Neuronal stem cell (in vitro differentiated cells): Measurements from ENCODE around the gene MANBA.

ENCODE experiments used
- DNase-seq: peaks from one replicate; pipeline ENCODE4 v3.0.0-alpha.2; 2013; ENCODE audit warnings: low spot score
- H2AFZ ChIP-seq: one replicate; pipeline ENCODE4 v1.6.1; 2013; ENCODE audit warnings: mild to moderate bottlenecking, low read length, inconsistent platforms
- H2AK5ac ChIP-seq: 2 replicates; pipeline ENCODE4 v1.6.1; 2013; ENCODE audit warnings: low read depth, mild to moderate bottlenecking, inconsistent platforms, low read length, moderate library complexity, mixed read lengths
- H2BK120ac ChIP-seq: 2 replicates; pipeline ENCODE4 v1.6.1; 2013; ENCODE audit warnings: low read depth, mild to moderate bottlenecking, inconsistent platforms, low read length, moderate library complexity, mixed read lengths
- H2BK12ac ChIP-seq: one replicate; pipeline ENCODE4 v1.6.1; 2013; ENCODE audit warnings: low read length, inconsistent platforms
- H2BK15ac ChIP-seq: 2 replicates; pipeline ENCODE4 v1.6.1; 2013; ENCODE audit warnings: mild to moderate bottlenecking, low read length, inconsistent platforms, mixed read lengths
- H2BK5ac ChIP-seq: one replicate; pipeline ENCODE4 v1.6.1; 2013; ENCODE audit warnings: inconsistent platforms, mild to moderate bottlenecking, low read length, moderate library complexity
- H3K14ac ChIP-seq: one replicate; pipeline ENCODE4 v1.6.1; 2013; ENCODE audit warnings: low read length, inconsistent platforms
- H3K18ac ChIP-seq: 2 replicates; pipeline ENCODE4 v1.6.1; 2013; ENCODE audit warnings: low read length, inconsistent platforms
- H3K23ac ChIP-seq: 2 replicates; pipeline ENCODE4 v1.6.1; 2013; ENCODE audit warnings: low read depth, mild to moderate bottlenecking, mixed read lengths, low read length, inconsistent platforms; ENCODE audit not compliant: poor library complexity
- H3K27ac ChIP-seq: replicated peaks from 3 replicates; pipeline ENCODE4 v1.5.1; 2013; ENCODE audit warnings: low read length, inconsistent platforms
- H3K27me3 ChIP-seq, 3 experiments: 2 replicates each; pipeline ENCODE4 v1.6.1; 2013; ENCODE audit warnings: low read length in 3 of 3, mild to moderate bottlenecking in 2 of 3, inconsistent platforms in 1 of 3, low read depth in 1 of 3, mixed read lengths in 1 of 3, moderate library complexity in 1 of 3; ENCODE audit not compliant: control insufficient read depth in 3 of 3, insufficient read depth in 3 of 3
- H3K36me3 ChIP-seq, 2 donors: replicated peaks in 1 of 2; 2 replicates each; pipeline ENCODE4 v1.6.1; 2013; ENCODE audit warnings: low read length in 2 of 2; ENCODE audit not compliant: control insufficient read depth in 2 of 2, insufficient read depth in 2 of 2
- H3K4ac ChIP-seq: 2 replicates; pipeline ENCODE4 v1.6.1; 2013; ENCODE audit warnings: inconsistent platforms, mild to moderate bottlenecking, low read length, moderate library complexity
- H3K4me1 ChIP-seq, 2 donors: 1 replicate in 1 of 2; 2 replicates in 1 of 2; pipeline ENCODE4 v1.6.1; 2013; ENCODE audit warnings: low read length in 2 of 2, low read depth in 1 of 2; ENCODE audit not compliant: control insufficient read depth in 2 of 2, insufficient read depth in 1 of 2
- H3K4me2 ChIP-seq: one replicate; pipeline ENCODE4 v1.6.1; 2013; ENCODE audit warnings: mild to moderate bottlenecking, low read length, inconsistent platforms; ENCODE audit not compliant: insufficient read depth, poor library complexity, severe bottlenecking
- H3K4me3 ChIP-seq, 2 donors: 2 replicates each; pipeline ENCODE4 v1.5.1; 2013; ENCODE audit warnings: low read length in 2 of 2, mild to moderate bottlenecking in 2 of 2, inconsistent platforms in 1 of 2, moderate library complexity in 1 of 2
- H3K79me1 ChIP-seq: one replicate; pipeline ENCODE4 v1.6.1; 2013; ENCODE audit warnings: low read depth, mild to moderate bottlenecking, inconsistent platforms, low read length, moderate library complexity
- H3K9ac ChIP-seq: one replicate; pipeline ENCODE4 v1.6.1; 2013; ENCODE audit warnings: mild to moderate bottlenecking, low read depth, low read length, inconsistent platforms; ENCODE audit not compliant: poor library complexity
- H3K9me3 ChIP-seq, 2 donors: replicated peaks in 1 of 2; 2 replicates each; pipeline versions ENCODE3 to v1.6.1; 2013; ENCODE audit warnings: low read length in 2 of 2, mild to moderate bottlenecking in 2 of 2, inconsistent platforms in 1 of 2, low read depth in 1 of 2, mixed read lengths in 1 of 2, moderate library complexity in 1 of 2; ENCODE audit not compliant: control insufficient read depth in 2 of 2, insufficient read depth in 1 of 2
- H4K8ac ChIP-seq: one replicate; pipeline ENCODE4 v1.6.1; 2013; ENCODE audit warnings: low read depth, mild to moderate bottlenecking, inconsistent platforms, low read length, moderate library complexity
- H4K91ac ChIP-seq: one replicate; pipeline ENCODE4 v1.6.1; 2013; ENCODE audit warnings: low read length, low read depth, mild to moderate bottlenecking, inconsistent platforms; ENCODE audit not compliant: poor library complexity
- WGBS, 2 donors: extraction: QIAGEN DNeasy Blood & Tissue Kit; methylation state at CpG; one replicate each; pipeline ENCODE4 v1.1.7; 2013; ENCODE audit warnings: missing lambda C conversion rate in 2 of 2, mixed read lengths in 1 of 2; ENCODE audit not compliant: insufficient read length in 2 of 2, insufficient replicate concordance in 1 of 2; ENCODE audit errors: extremely low coverage in 2 of 2; 5-methylcytosine and 5-hydroxymethylcytosine counted together

MANBA gene

DNA sequence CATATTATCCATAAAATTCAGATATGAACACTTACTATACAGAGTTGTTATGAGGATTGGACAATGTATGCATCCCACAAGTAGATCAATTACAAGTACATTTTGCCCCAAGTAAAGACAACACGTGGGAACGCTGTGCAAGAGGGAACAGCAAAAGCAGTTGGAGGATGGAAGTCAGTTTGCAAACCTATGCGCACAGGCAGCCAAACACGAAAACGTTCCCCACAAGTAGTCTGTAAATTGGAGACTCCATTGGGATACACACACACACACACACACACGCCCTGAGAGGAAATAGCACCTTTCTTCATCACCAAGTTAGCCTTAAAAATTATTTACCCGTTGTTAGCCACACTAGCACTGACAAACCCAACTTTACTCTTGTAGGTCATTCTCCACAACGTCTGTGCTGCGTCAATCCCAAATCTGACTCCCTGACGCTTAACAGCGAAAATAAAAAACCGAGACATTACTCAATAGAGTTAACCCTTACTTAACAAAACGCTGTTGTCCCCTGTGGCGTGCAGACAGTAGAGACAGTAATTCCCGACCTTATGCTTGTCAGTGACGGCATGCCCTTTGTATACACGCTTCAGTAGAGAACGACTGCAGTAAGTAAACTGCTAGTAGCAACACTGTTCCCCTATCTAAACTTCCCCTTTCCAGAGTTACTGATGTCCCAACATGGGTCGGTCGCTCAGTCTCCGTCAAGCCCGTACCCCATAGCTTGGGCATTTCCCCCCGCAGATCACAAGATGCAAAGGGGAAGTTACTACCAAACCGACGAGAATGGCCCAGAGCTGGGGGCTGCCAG lies 730 bp downstream of the MANBA start:
- H3K36me3 ChIP-seq, result no peaks in the 10 kb centered on the region
- H3K9me3 ChIP-seq, result no peaks in the 10 kb centered on the region
- no peak overlapping the region for H2BK120ac ChIP-seq
- peak; percentile 6 for DNase-seq
- peak overlapping the region; percentile 59 for H2BK15ac ChIP-seq
- peak overlapping the region; percentile 99 for H3K18ac ChIP-seq
- no peak overlapping the region for H2BK12ac ChIP-seq
- no peak overlapping the region for H3K4ac ChIP-seq
- no peak overlapping the region for H4K91ac ChIP-seq
- H3K79me1 ChIP-seq, result no peaks in the 10 kb centered on the region
- peak overlapping the region; percentile 70 for H3K27ac ChIP-seq
- H4K8ac ChIP-seq, result no peak overlapping the region
- peak overlapping the region; percentile 75 for H2BK5ac ChIP-seq
- H3K27me3 ChIP-seq, result no peaks in the 10 kb centered on the region
- peak overlapping the region; percentile 98 for H3K9ac ChIP-seq
- H3K23ac ChIP-seq, result peak overlapping the region; percentile 96
- H2AK5ac ChIP-seq, result no peak overlapping the region
- peak overlapping the region; percentile 78 for H3K4me2 ChIP-seq
- H2AFZ ChIP-seq, result peak overlapping the region; percentile 93
- WGBS, 2 donors, result no CpG with 5 or more reads among the region's 25 CpGs
- H3K4me1 ChIP-seq, result peaks cover 2 to 7% of the 10 kb centered on the region in 2 donors
- peak overlapping the region; percentile 95 for H3K14ac ChIP-seq
- peak overlapping the region; percentile 70 to 98 for H3K4me3 ChIP-seq

DNA sequence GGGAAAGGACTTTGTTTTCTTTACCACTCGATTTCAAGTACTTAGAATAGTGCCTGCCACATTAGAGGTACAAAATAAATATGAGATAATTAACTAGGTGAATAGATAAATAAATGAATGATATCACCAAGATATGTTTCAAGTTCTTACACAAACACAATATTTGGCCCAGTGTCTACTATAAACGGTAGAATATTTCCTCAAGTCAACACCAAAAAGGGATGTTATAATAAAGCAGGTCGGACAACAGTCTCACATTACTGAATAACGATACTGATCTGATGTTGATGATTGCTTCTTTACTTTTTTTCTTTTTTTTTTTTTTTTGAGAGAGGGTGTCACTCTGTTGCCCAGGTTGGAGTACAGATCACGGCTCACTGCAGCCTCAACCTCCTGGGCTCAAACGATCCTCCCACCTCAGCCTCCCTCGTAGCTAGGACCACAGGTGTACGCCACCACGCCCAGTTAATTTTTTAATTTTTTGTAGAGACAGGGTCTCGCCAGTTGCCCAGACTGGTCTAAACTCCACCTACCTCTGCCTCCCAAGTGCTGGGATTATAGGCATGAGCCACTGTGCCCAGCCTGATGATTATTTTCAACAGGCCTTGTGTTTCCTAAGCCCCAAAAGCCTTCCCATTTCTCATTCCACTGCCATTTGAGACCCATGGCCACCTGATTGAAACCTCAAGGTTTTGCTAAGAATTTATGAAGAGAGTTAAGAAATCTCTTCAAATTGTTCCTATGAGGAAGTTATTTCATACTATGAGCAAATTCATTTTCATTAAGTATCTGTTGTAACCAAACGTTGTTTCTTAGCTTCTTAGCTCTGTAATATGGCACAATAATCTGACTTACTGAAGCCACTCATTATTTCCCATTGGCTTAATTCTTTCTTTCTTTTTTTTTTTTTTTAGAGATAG lies 2.3 kb downstream of the MANBA start:
- Histone ChIP-seq H2AK5ac (no peak overlapping the region), H3K23ac (no peak overlapping the region), H2BK5ac (no peak overlapping the region), H4K8ac (no peak overlapping the region), H4K91ac (no peak overlapping the region), H3K9me3 (no peaks in the 10 kb centered on the region), H3K14ac (no peak overlapping the region), H3K27me3 (no peaks in the 10 kb centered on the region), H3K79me1 (no peaks in the 10 kb centered on the region), H3K4me1 (peaks cover 2 to 7% of the 10 kb centered on the region in 2 donors), H2BK12ac (no peak overlapping the region), H3K18ac (no peak overlapping the region), H3K4me3 (no peak overlapping the region), H3K4ac (no peak overlapping the region), H3K27ac (no peak overlapping the region), H3K36me3 (no peaks in the 10 kb centered on the region), H2AFZ (no peak overlapping the region), H3K9ac (no peak overlapping the region), H2BK120ac (no peak overlapping the region), H2BK15ac (no peak overlapping the region), H3K4me2 (no peak overlapping the region)
- no peak for DNase-seq
- WGBS, 2 donors, result no CpG with 5 or more reads among the region's 11 CpGs

DNA sequence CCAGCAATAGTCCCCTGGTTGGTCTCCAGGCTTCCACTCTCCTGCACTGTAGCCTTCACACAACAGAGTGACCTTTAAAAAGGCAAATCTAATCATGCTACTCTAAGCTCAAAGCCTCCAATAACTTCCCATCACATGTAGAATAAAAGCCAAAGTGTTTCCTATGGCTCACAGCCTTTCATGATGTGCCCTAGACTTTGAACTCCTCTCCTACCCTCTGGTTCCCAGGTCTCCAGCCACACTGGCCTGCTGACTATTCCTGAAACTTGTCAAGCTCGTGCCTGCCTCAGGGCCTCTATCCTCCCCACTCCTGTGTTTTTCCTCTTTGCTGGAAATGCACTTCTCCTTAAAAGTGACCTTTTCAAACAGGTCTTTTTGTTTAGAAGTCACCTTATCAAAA lies 3.1 kb downstream of the MANBA start:
- no peak overlapping the region for H4K8ac ChIP-seq
- no peaks in the 10 kb centered on the region for H3K79me1 ChIP-seq
- H3K4me3 ChIP-seq, result no peak overlapping the region
- no peak overlapping the region for H3K4me2 ChIP-seq
- H3K27ac ChIP-seq, result no peak overlapping the region
- no CpG with 5 or more reads among the region's 1 CpG for WGBS, 2 donors
- H3K14ac ChIP-seq, result no peak overlapping the region
- no peaks in the 10 kb centered on the region for H3K9me3 ChIP-seq
- H2BK12ac ChIP-seq, result no peak overlapping the region
- no peak overlapping the region for H2AK5ac ChIP-seq
- H3K36me3 ChIP-seq, result no peaks in the 10 kb centered on the region
- H3K23ac ChIP-seq, result no peak overlapping the region
- peaks cover 2 to 7% of the 10 kb centered on the region in 2 donors for H3K4me1 ChIP-seq
- H2BK120ac ChIP-seq, result no peak overlapping the region
- H3K27me3 ChIP-seq, result no peaks in the 10 kb centered on the region
- H2AFZ ChIP-seq, result no peak overlapping the region
- H2BK15ac ChIP-seq, result no peak overlapping the region
- H3K4ac ChIP-seq, result no peak overlapping the region
- DNase-seq, result no peak
- no peak overlapping the region for H3K18ac ChIP-seq
- no peak overlapping the region for H4K91ac ChIP-seq
- no peak overlapping the region for H3K9ac ChIP-seq
- H2BK5ac ChIP-seq, result no peak overlapping the region

DNA sequence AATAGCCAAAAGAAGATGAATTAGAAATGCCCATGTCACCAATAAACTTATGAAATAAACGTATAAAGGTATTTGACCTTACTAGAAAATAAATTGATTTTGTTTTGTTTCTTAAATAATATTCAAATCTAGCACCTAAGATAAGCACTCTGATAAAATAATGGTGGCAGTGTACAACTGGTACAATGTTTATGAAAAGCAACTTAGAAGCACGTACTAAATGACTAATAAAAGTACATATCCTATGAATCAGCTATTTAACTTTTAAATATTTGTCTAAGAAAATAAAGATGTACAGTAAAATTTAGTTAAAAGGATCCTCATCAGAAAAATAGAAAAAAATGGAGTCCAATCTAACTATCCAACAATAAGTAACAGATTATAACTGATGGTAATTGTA lies 6.7 kb downstream of the MANBA start:
- DNase-seq, result no peak
- no peak overlapping the region for H2BK15ac ChIP-seq
- no peak overlapping the region for H3K18ac ChIP-seq
- no peak overlapping the region for H2BK120ac ChIP-seq
- H2AK5ac ChIP-seq, result no peak overlapping the region
- H3K9ac ChIP-seq, result no peak overlapping the region
- no peak overlapping the region for H3K4ac ChIP-seq
- no peak overlapping the region for H3K14ac ChIP-seq
- WGBS, 2 donors, result no CpG with 5 or more reads among the region's 2 CpGs
- H3K9me3 ChIP-seq, result no peaks in the 10 kb centered on the region
- no peaks in the 10 kb centered on the region for H3K27me3 ChIP-seq
- no peak overlapping the region for H2BK5ac ChIP-seq
- no peaks in the 10 kb centered on the region for H3K79me1 ChIP-seq
- no peaks in the 10 kb centered on the region for H3K36me3 ChIP-seq
- H2AFZ ChIP-seq, result no peak overlapping the region
- H2BK12ac ChIP-seq, result no peak overlapping the region
- no peaks in the 10 kb centered on the region for H3K4me1 ChIP-seq
- H3K27ac ChIP-seq, result no peak overlapping the region
- H4K8ac ChIP-seq, result no peak overlapping the region
- H4K91ac ChIP-seq, result no peak overlapping the region
- H3K4me3 ChIP-seq, result no peak overlapping the region
- H3K4me2 ChIP-seq, result no peak overlapping the region
- no peak overlapping the region for H3K23ac ChIP-seq
